MCF 10A (cell line): Measurements from ENCODE around the gene FAT2. TPM values are rescaled to one million over a fixed set of nuclear protein-coding genes. Genes with fewer than 3 reads are reported as not detected.

Experiments used
- BruUV-seq: library from RNA; stranded (reverse); fragments of 400-500 nt; replicated peaks from 2 replicates; lab custom pipeline; 2021; lab: Mats Ljungman, UMichigan
- CTCF ChIA-PET: fragments of 300-600 bp; sonication (Branson Sonifier 250); formaldehyde crosslinking; extraction: SDS; loops from one replicate; lab custom pipeline; 2021; ENCODE audit warnings: antibody characterized with exemption, inconsistent platforms; lab: Yijun Ruan, JAX
- POLR2A ChIA-PET: fragments of 300-600, 350-650 bp; sonication (Branson Sonifier 250); formaldehyde crosslinking; extraction: SDS; loops from one replicate; lab custom pipeline; 2020; ENCODE audit warnings: antibody characterized with exemption, inconsistent platforms; lab: Yijun Ruan, JAX
- DNase-seq: peaks from one replicate; pipeline ENCODE4 v3.0.0-alpha.2; 2018; ENCODE audit not compliant: unreplicated experiment
- H3K27ac Mint-ChIP-seq: one replicate; pipeline ENCODE4 v1.8.0; 2022; ENCODE audit warnings: mild to moderate bottlenecking, low read depth, mixed read lengths; ENCODE audit not compliant: unreplicated experiment
- H3K27me3 Mint-ChIP-seq: one replicate; pipeline ENCODE4 v1.8.0; 2022; ENCODE audit warnings: mixed read lengths; ENCODE audit not compliant: insufficient read depth, unreplicated experiment
- H3K36me3 Mint-ChIP-seq: one replicate; pipeline ENCODE4 v1.8.0; 2022; ENCODE audit warnings: mild to moderate bottlenecking, moderate library complexity, mixed read lengths; ENCODE audit not compliant: insufficient read depth, unreplicated experiment
- H3K4me1 Mint-ChIP-seq: one replicate; pipeline ENCODE4 v1.8.0; 2022; ENCODE audit warnings: mixed read lengths; ENCODE audit not compliant: insufficient read depth, unreplicated experiment
- H3K4me3 Mint-ChIP-seq: one replicate; pipeline ENCODE4 v1.8.0; 2022; ENCODE audit warnings: mild to moderate bottlenecking, moderate library complexity, mixed read lengths; ENCODE audit not compliant: unreplicated experiment
- H3K9me3 Mint-ChIP-seq: one replicate; pipeline ENCODE4 v1.8.0; 2022; ENCODE audit warnings: mixed read lengths; ENCODE audit not compliant: unreplicated experiment
- CTCF ChIP-seq: fragments of 200-600 bp; IDR thresholded peaks from one replicate; pipeline ENCODE4 v1.8.0; 2022; ENCODE audit warnings: antibody characterized with exemption, mild to moderate bottlenecking; ENCODE audit not compliant: unreplicated experiment
- intact Hi-C: fragments of 100-400 bp; cut with micrococcal nuclease; formaldehyde crosslinking; loops from 2 replicates; pipeline ENCODE4 v1.14.1; 2022
- total RNA-seq: library from RNA; stranded (reverse); gene quantifications from 2 replicates; pipeline ENCODE4 v1.2.3, GENCODE V29; 2022

Gene FAT2
- total RNA-seq, 1 experiment from 2014 or later: 9.9 TPM

DNA sequence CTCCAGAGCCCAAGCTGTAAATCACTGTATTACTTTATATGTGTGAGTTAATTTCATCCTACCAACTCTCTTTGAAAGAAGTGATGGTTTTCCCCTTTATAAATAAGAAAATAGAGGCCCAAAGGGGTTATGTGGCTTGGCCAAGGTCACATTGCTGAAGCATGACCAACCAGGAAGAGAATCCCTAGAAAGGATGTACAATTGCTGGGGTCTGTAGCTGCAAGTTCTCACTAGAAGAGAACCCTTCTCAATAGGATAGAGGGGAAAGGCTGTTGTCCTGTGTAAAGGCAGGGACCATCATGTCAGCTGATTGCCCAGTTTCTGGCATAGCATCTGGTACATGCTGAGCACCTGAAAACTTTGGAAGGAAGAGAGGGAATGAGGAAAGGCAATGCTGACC, 39.0 kb upstream of the FAT2 start:
- H3K4me3 Mint-ChIP-seq: no peak overlapping the region
- BruUV-seq: no TSS peak
- peaks cover 52% of the 10 kb centered on the region for H3K4me1 Mint-ChIP-seq
- no peak overlapping the region for H3K27ac Mint-ChIP-seq
- DNase-seq: no peak
- no peaks in the 10 kb centered on the region for H3K27me3 Mint-ChIP-seq
- ChIA-PET POLR2A (interaction anchor here (0.6 to 25.1 kb wide), 6 partner anchors 1 to 102 kb away, joined by 3 to 535 read pairs (median 34); no protein-coding TSS in a partner anchor), CTCF (interaction anchor here (0.7 to 9.7 kb wide), 6 partner anchors 8 to 141 kb away, joined by 3 to 112 read pairs (median 6); no protein-coding TSS in a partner anchor)
- intact Hi-C loops: no loop called here
- H3K9me3 Mint-ChIP-seq: no peaks in the 10 kb centered on the region
- no peaks in the 10 kb centered on the region for H3K36me3 Mint-ChIP-seq
- no peak for TF ChIP-seq CTCF

- no peaks in the 10 kb centered on the region for H3K9me3 Mint-ChIP-seq
- peaks cover 53% of the 10 kb centered on the region for H3K4me1 Mint-ChIP-seq
- no peaks in the 10 kb centered on the region for H3K36me3 Mint-ChIP-seq
- ChIA-PET POLR2A (interaction anchor here (0.6 to 25.1 kb wide), 10 partner anchors 3 to 895 kb away, joined by 3 to 535 read pairs (median 5); no protein-coding TSS in a partner anchor), CTCF (interaction anchor here (0.5 to 4.2 kb wide), 13 partner anchors 9 to 547 kb away, joined by 3 to 25 read pairs (median 4); partner anchors contain the start of gene TNIP1)
- peak overlapping the region; percentile 50 for H3K27ac Mint-ChIP-seq
- peak; percentile 99 for DNase-seq
- BruUV-seq: no TSS peak
- no peak for TF ChIP-seq CTCF
- no peak overlapping the region for H3K4me3 Mint-ChIP-seq
- H3K27me3 Mint-ChIP-seq: no peaks in the 10 kb centered on the region
- intact Hi-C loops: no loop called here
Measured at GRCh38 chr5:151628112-151628823, 37.1 kb upstream of the FAT2 start.

GRCh38 chr5:151627650-151628049, 36.5 kb upstream of the FAT2 start:
- TF ChIP-seq CTCF: no peak
- Mint-ChIP-seq H3K4me3 (no peak overlapping the region), H3K36me3 (no peaks in the 10 kb centered on the region), H3K27ac (peak overlapping the region; percentile 50), H3K4me1 (peaks cover 53% of the 10 kb centered on the region), H3K27me3 (no peaks in the 10 kb centered on the region), H3K9me3 (no peaks in the 10 kb centered on the region)
- CTCF ChIA-PET: interaction anchor here (0.6 to 11.8 kb wide), 14 partner anchors 7 to 546 kb away, joined by 3 to 112 read pairs (median 4); partner anchors contain the start of gene TNIP1
- POLR2A ChIA-PET: interaction anchor here (0.6 to 25.1 kb wide), 9 partner anchors 3 to 894 kb away, joined by 3 to 535 read pairs (median 5); no protein-coding TSS in a partner anchor
- peak; percentile 85 for DNase-seq
- intact Hi-C loops: no loop called here
- no TSS peak for BruUV-seq

- no peaks in the 10 kb centered on the region for H3K27me3 Mint-ChIP-seq
- no peaks in the 10 kb centered on the region for H3K9me3 Mint-ChIP-seq
Measured at GRCh38 chr5:151625285-151625684, 34.2 kb upstream of the FAT2 start.

More at GRCh38 chr5:151625285-151625684, 34.2 kb upstream of the FAT2 start:
- no TSS peak for BruUV-seq
- no peak for TF ChIP-seq CTCF
- ChIA-PET POLR2A (interaction anchor here (1.0 to 25.1 kb wide), 7 partner anchors 6 to 53 kb away, joined by 3 to 535 read pairs (median 5); partner anchors contain the start of gene FAT2), CTCF (interaction anchor here (1.0 to 11.8 kb wide), 5 partner anchors 9 to 32 kb away, joined by 4 to 112 read pairs (median 5); no protein-coding TSS in a partner anchor)
- Mint-ChIP-seq H3K4me3 (no peak overlapping the region), H3K27ac (no peak overlapping the region), H3K36me3 (no peaks in the 10 kb centered on the region), H3K4me1 (peaks cover 64% of the 10 kb centered on the region)
- intact Hi-C loops: no loop called here
- no peak for DNase-seq
